Stimulated activated CD4-positive, alpha-beta T cell treated with anti-CD3 and anti-CD28 coated beads, TNF-alpha, amount 100 ng/mL, for 4 hours (primary cell): ENCODE measurements around the gene SEC24B.
"Not testable (repeated sequence)": the region's sequence is repeated elsewhere in the genome, so short reads cannot be mapped to it uniquely, and the experiment has no call there.

Source experiments
- DNase-seq, 3 experiments: peaks; one replicate each; pipeline ENCODE4 v3.0.0-alpha.2; 2020; ENCODE audit warnings: low read depth in 3 of 3

SEC24B gene

GRCh38 chr4:109506890-109507289 is 73.3 kb downstream of the SEC24B start:
- DNase-seq = no peak

- DNase-seq = no peak
Observed at GRCh38 chr4:109510687-109511086, 77.1 kb downstream of the SEC24B start.

- DNase-seq = no peak
Observed at GRCh38 chr4:109511414-109511813, 77.8 kb downstream of the SEC24B start.

GRCh38 chr4:109513368-109513767 is 79.8 kb downstream of the SEC24B start:
- not testable (repeated sequence) for DNase-seq

GRCh38 chr4:109532182-109532581 is 98.6 kb downstream of the SEC24B start:
- no peak for DNase-seq

GRCh38 chr4:109545401-109545800 is 111.8 kb downstream of the SEC24B start:
- DNase-seq = no peak

- DNase-seq = no peak
Observed at GRCh38 chr4:109547394-109547793, 113.8 kb downstream of the SEC24B start.

- DNase-seq = no peak
Observed at GRCh38 chr4:109548655-109549054, 115.0 kb downstream of the SEC24B start.

GRCh38 chr4:109552237-109552636 is 118.6 kb downstream of the SEC24B start:
- DNase-seq = no peak

- DNase-seq = no peak
Observed at GRCh38 chr4:109553130-109553529, 119.5 kb downstream of the SEC24B start.

GRCh38 chr4:109554971-109555370 is 121.4 kb downstream of the SEC24B start:
- DNase-seq = no peak

- no peak for DNase-seq
Observed at GRCh38 chr4:109557433-109557832, 123.8 kb downstream of the SEC24B start.

- not testable (repeated sequence) for DNase-seq
Observed at GRCh38 chr4:109558095-109558494, 124.5 kb downstream of the SEC24B start.

GRCh38 chr4:109559625-109559982 is 126.0 kb downstream of the SEC24B start:
- DNase-seq = peak in 2 of 3 experiments; percentile 9 to 42

GRCh38 chr4:109559983-109560686 is 126.5 kb downstream of the SEC24B start, which contains the start of gene MCUB:
Gene MCUB (plus strand): TSS chr4:109560246. CDS start chr4:109560338, 92 bp downstream.
- DNase-seq = peak; percentile 68 to 84 (median 83)

GRCh38 chr4:109560687-109561461 is 127.3 kb downstream of the SEC24B start:
- DNase-seq = peak; percentile 23 to 37 (median 32)

- DNase-seq = no peak
Observed at GRCh38 chr4:109562457-109563239, 129.0 kb downstream of the SEC24B start.

GRCh38 chr4:109571494-109571893 is 137.9 kb downstream of the SEC24B start:
- DNase-seq = no peak

GRCh38 chr4:109572154-109572553 is 138.5 kb downstream of the SEC24B start:
- DNase-seq = no peak

GRCh38 chr4:109574443-109574850 is 140.8 kb downstream of the SEC24B start:
- DNase-seq = no peak

- no peak for DNase-seq
Observed at GRCh38 chr4:109574931-109575804, 141.6 kb downstream of the SEC24B start.
